K562 (cell line): Measurements from ENCODE around the gene RIT2. TPM values are rescaled to one million over a fixed set of nuclear protein-coding genes. Genes with fewer than 3 reads are reported as not detected.

Experiments used
- ATAC-seq: fragments of 200-7000 bp; cut with Tn5 transposase; 3 replicates; pipeline ENCODE4 v1.9.1; 2020; ENCODE audit warnings: moderate library complexity
- BruUV-seq: library from RNA; stranded (reverse); fragments of 400-500 nt; replicated peaks from 2 replicates; lab custom pipeline; 2021; lab: Mats Ljungman, UMichigan
- CTCF ChIA-PET: fragments of 300-600 bp; formaldehyde crosslinking; extraction: SDS; loops from one replicate; lab custom pipeline; 2021; ENCODE audit warnings: low intra/inter-chr PET ratio; lab: Yijun Ruan, JAX
- POLR2A ChIA-PET: fragments of 300-600, 350-650 bp; sonication (Branson Sonifier 250); formaldehyde crosslinking; extraction: SDS; loops from one replicate; lab custom pipeline; 2021; ENCODE audit warnings: antibody characterized with exemption, inconsistent platforms; lab: Yijun Ruan, JAX
- DNase-seq, 4 experiments: peaks; one replicate each; pipeline versions ENCODE4 v3.0.0 to v3.0.0-alpha.2; 2011 to 2018; ENCODE audit warnings: low spot score in 3 of 4, mixed read lengths in 3 of 4; ENCODE audit errors: extremely low read depth in 1 of 4
- FAIRE-seq: peaks from 2 replicates; lab custom pipeline; 2011; peaks lifted over from hg19 to GRCh38; lab: Jason Lieb, UNC
- H2AFZ ChIP-seq: 2 replicates; pipeline ENCODE4 v1.6.0; 2011; ENCODE audit warnings: low read depth, low read length, control low read depth, inconsistent platforms
- H3K27ac ChIP-seq: fragments of 200-600 bp; 3 replicates; pipeline ENCODE4 v1.8.0; 2011; ENCODE audit warnings: low read depth, mild to moderate bottlenecking, control low read depth, inconsistent platforms, low read length, moderate library complexity, mixed read lengths; ENCODE audit errors: extremely low read depth
- H3K27me3 ChIP-seq, 2 experiments: fragments of 300-600 bp in 1 of 2; 2 replicates in 1 of 2; 3 replicates in 1 of 2; pipeline versions ENCODE4 v1.6.0 to v1.8.0; 2011; ENCODE audit warnings: inconsistent platforms in 2 of 2, low read length in 2 of 2, mild to moderate bottlenecking in 1 of 2, mixed read lengths in 1 of 2, moderate library complexity in 1 of 2; ENCODE audit not compliant: control insufficient read depth in 2 of 2, insufficient read depth in 2 of 2
- H3K36me3 ChIP-seq: fragments of 300-600 bp; 3 replicates; pipeline ENCODE4 v1.8.0; 2011; ENCODE audit warnings: mild to moderate bottlenecking, low read length, inconsistent platforms; ENCODE audit not compliant: control insufficient read depth, insufficient read depth
- H3K4me1 ChIP-seq, 2 experiments: fragments of 200-600 bp in 1 of 2; replicated peaks in 1 of 2; 2 replicates in 1 of 2; 3 replicates in 1 of 2; pipeline versions ENCODE4 v1.5.1 to v1.8.0; 2011; ENCODE audit warnings: inconsistent platforms in 2 of 2, low read length in 2 of 2, mild to moderate bottlenecking in 1 of 2, mixed read lengths in 1 of 2, moderate library complexity in 1 of 2; ENCODE audit not compliant: control insufficient read depth in 2 of 2, insufficient read depth in 2 of 2
- H3K4me2 ChIP-seq: 2 replicates; pipeline ENCODE4 v1.6.1; 2011; ENCODE audit warnings: low read length, control low read depth, inconsistent platforms, mixed read lengths; ENCODE audit not compliant: insufficient read depth
- H3K4me3 ChIP-seq: fragments of 200-600 bp; sonication (generic), shearing (Covaris generic); 2 replicates; pipeline ENCODE4 v1.5.1; 2016; ENCODE audit warnings: control low read depth, inconsistent platforms
- H3K79me2 ChIP-seq: fragments of 200-600 bp; 3 replicates; pipeline ENCODE4 v1.8.0; 2011; ENCODE audit warnings: low read length, inconsistent platforms; ENCODE audit not compliant: control insufficient read depth, insufficient read depth
- H3K9ac ChIP-seq, 2 experiments: 2 replicates each; pipeline versions ENCODE4 v1.6.0 to v1.6.1; 2011; ENCODE audit warnings: low read depth in 2 of 2, low read length in 2 of 2, control low read depth in 1 of 2, inconsistent platforms in 1 of 2, mild to moderate bottlenecking in 1 of 2, mixed read lengths in 1 of 2; ENCODE audit not compliant: insufficient read depth in 1 of 2
- H3K9me1 ChIP-seq: one replicate; pipeline ENCODE4 v1.6.0; 2011; ENCODE audit warnings: inconsistent platforms, mild to moderate bottlenecking, low read length, moderate library complexity; ENCODE audit not compliant: control insufficient read depth, insufficient read depth
- H3K9me3 ChIP-seq: replicated peaks from 2 replicates; pipeline ENCODE4 v1.5.1; 2011; ENCODE audit warnings: low read depth, low read length, inconsistent platforms; ENCODE audit not compliant: control insufficient read depth, insufficient read depth
- H4K20me1 ChIP-seq: replicated peaks from 2 replicates; pipeline ENCODE4 v1.6.1; 2011; ENCODE audit warnings: low read length, inconsistent platforms, mixed read lengths; ENCODE audit not compliant: control insufficient read depth, insufficient read depth
- ESRRB ChIP-seq: fragments of 250-450 bp; sonication (Bioruptor Pico); IDR thresholded peaks from 2 replicates; pipeline ENCODE4 v1.5.0; 2020; ENCODE audit warnings: mild to moderate bottlenecking, moderate library complexity, borderline replicate concordance
- ETS2 ChIP-seq: IDR thresholded peaks from 2 replicates; pipeline ENCODE4 v1.6.1; 2016; ENCODE audit warnings: borderline replicate concordance, missing genetic modification characterization, mild to moderate bottlenecking, moderate library complexity, missing compliant biosample characterization; ENCODE audit not compliant: poor library complexity, severe bottlenecking
- HINFP ChIP-seq: fragments of 450-650 bp; conservative IDR thresholded peaks from 2 replicates; pipeline ENCODE4 v1.6.1; 2016; ENCODE audit warnings: missing genetic modification characterization, low read depth, mild to moderate bottlenecking, control low read depth, missing compliant biosample characterization
- KLF16 ChIP-seq: IDR thresholded peaks from 2 replicates; pipeline ENCODE4 v1.6.1; 2016; ENCODE audit warnings: antibody characterized with exemption
- MBD2 ChIP-seq: sonication (generic); IDR thresholded peaks from 2 replicates; pipeline ENCODE4 v1.6.1; 2016; ENCODE audit warnings: low read depth, borderline replicate concordance
- OTX1 ChIP-seq: fragments of 450-650 bp; formaldehyde crosslinking; IDR thresholded peaks from 2 replicates; pipeline ENCODE4 v1.4.0; 2022; ENCODE audit warnings: mild to moderate bottlenecking
- PRPF4 ChIP-seq: fragments of 200-400 bp; formaldehyde crosslinking; IDR thresholded peaks from one replicate; pipeline ENCODE4 v1.6.1; 2017; ENCODE audit warnings: low read length, low read depth, mild to moderate bottlenecking; ENCODE audit not compliant: insufficient read depth, poor library complexity, severe bottlenecking
- SMARCB1 ChIP-seq: IDR thresholded peaks from 2 replicates; pipeline ENCODE4 v1.6.1; 2011; ENCODE audit warnings: improper control_type of control experiment, low read depth; ENCODE audit not compliant: insufficient read length
- ZNF184 ChIP-seq: sonication (generic); formaldehyde crosslinking; IDR thresholded peaks from 2 replicates; pipeline ENCODE4 v1.5.0; 2020; ENCODE audit warnings: missing genetic modification reagents
- ZNF444 ChIP-seq: fragments of 250-450 bp; sonication (Bioruptor Pico); IDR thresholded peaks from 2 replicates; pipeline ENCODE4 v1.4.0; 2020; ENCODE audit warnings: mild to moderate bottlenecking, moderate library complexity
- WGBS: fragments of 100-300 bp; shearing (Covaris generic); methylation state at CpG from one replicate; pipeline ENCODE4 v1.1.6; 2016; ENCODE audit warnings: low coverage, mixed read lengths; ENCODE audit not compliant: insufficient coverage; ENCODE audit errors: missing lambda C conversion rate; 5-methylcytosine and 5-hydroxymethylcytosine counted together
- in situ Hi-C: fragments of 300-500 bp; cut with MboI; formaldehyde crosslinking; loops from 4 replicates; pipeline ENCODE4 v1.15.0; 2018; ENCODE audit warnings: inconsistent platforms, mixed read lengths
- intact Hi-C: fragments of 100-400 bp; cut with micrococcal nuclease; formaldehyde crosslinking; loops from 2 replicates; pipeline ENCODE4 v1.14.2; 2022
- polyA plus RNA-seq, 8 experiments: library from polyadenylated mRNA; depleted of rRNA in 4 of 8; stranded (reverse) in 5 of 8; unstranded in 3 of 8; fragments of >200 nt; fragmentation: Nextera tagmentation in 2 of 8; fragmentation: Illumina TruSeq in 1 of 8; extraction: Ambion mirVana in 2 of 8; extraction: Trizol in 1 of 8; gene quantifications; 2 replicates each; pipeline versions ENCODE4 v1.2.1 to v1.2.3, GENCODE V29; 2011 to 2014; ENCODE audit warnings: inconsistent platforms in 1 of 8, missing spikeins in 1 of 8
- total RNA-seq, 7 experiments: library from RNA; depleted of rRNA in 6 of 7; stranded (reverse); fragments of >200 nt in 6 of 7; fragmentation: Illumina TruSeq in 2 of 7; extraction: Trizol in 2 of 7; gene quantifications; 2 replicates each; pipeline versions ENCODE4 v1.2.1 to v1.2.3, GENCODE V29; 2011 to 2021; ENCODE audit warnings: low replicate concordance in 1 of 7
- TF ChIP-seq, protein P1 (sequence below): sonication (generic); formaldehyde crosslinking; IDR thresholded peaks from 2 replicates; pipeline ENCODE4 v1.8.0; 2022; ENCODE audit warnings: mild to moderate bottlenecking, missing genetic modification reagents

Gene RIT2
- total and polyA plus RNA-seq, 9 of the 15 experiments (the other 6 are each of a cell fraction or from before 2014, with no cell fraction given) = not detected

- H3K27ac ChIP-seq = no peak overlapping the region
- no TSS peak for BruUV-seq
- H3K9ac ChIP-seq = no peak overlapping the region
- no peaks in the 10 kb centered on the region for H3K9me3 ChIP-seq
- ChIA-PET CTCF (no interaction called here), POLR2A (no interaction called here)
- TF ChIP-seq HINFP (tag) (no peak), ESRRB (no peak), OTX1 (CRISPR knock-in tag) (no peak), SMARCB1 (no peak), KLF16 (no peak), ZNF184 (CRISPR knock-in tag) (no peak), PRPF4 (no peak), MBD2 (no peak), ETS2 (tag) (no peak), ZNF444 (CRISPR knock-in tag) (no peak)
- TF ChIP-seq, protein P1, sequence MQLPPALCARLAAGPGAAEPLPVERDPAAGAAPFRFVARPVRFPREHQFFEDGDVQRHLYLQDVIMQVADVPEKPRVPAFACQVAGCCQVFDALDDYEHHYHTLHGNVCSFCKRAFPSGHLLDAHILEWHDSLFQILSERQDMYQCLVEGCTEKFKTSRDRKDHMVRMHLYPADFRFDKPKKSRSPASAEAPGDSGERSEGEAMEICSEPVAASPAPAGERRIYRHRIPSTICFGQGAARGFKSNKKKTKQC (CRISPR knock-in tag) = no peak
- H3K79me2 ChIP-seq = no peaks in the 10 kb centered on the region
- H3K4me3 ChIP-seq = no peak overlapping the region
- no peaks in the 10 kb centered on the region for H3K36me3 ChIP-seq
- intact Hi-C loops = no loop called here
- WGBS = 0% methylated on average over 1 of the region's 1 CpG
- in situ Hi-C loops = no loop called here
- no peak for DNase-seq
- ATAC-seq = no peak
- no peak overlapping the region for H3K4me2 ChIP-seq
- no peaks in the 10 kb centered on the region for H3K4me1 ChIP-seq
- H4K20me1 ChIP-seq = no peaks in the 10 kb centered on the region
- no peak for FAIRE-seq
- no peaks in the 10 kb centered on the region for H3K9me1 ChIP-seq
- no peaks in the 10 kb centered on the region for H3K27me3 ChIP-seq
- H2AFZ ChIP-seq = no peak overlapping the region
Measured at GRCh38 chr18:43073771-43074170, 41.7 kb downstream of the RIT2 start.
